AG08395 (cell line): ENCODE results near the gene CCRL2.
"Not testable (repeated sequence)": the region's sequence is repeated elsewhere in the genome, so short reads cannot be mapped to it uniquely, and the experiment has no call there.

Source experiments
- DNase-seq: peaks from one replicate; pipeline ENCODE4 v3.0.0; 2012; ENCODE audit warnings: mixed read lengths, low spot score

CCRL2 gene

GRCh38 chr3:46380471-46381221, 26.4 kb upstream of the CCRL2 start:
- no peak for DNase-seq

- no peak for DNase-seq
Measured at GRCh38 chr3:46381625-46382024, 25.4 kb upstream of the CCRL2 start.

DNA sequence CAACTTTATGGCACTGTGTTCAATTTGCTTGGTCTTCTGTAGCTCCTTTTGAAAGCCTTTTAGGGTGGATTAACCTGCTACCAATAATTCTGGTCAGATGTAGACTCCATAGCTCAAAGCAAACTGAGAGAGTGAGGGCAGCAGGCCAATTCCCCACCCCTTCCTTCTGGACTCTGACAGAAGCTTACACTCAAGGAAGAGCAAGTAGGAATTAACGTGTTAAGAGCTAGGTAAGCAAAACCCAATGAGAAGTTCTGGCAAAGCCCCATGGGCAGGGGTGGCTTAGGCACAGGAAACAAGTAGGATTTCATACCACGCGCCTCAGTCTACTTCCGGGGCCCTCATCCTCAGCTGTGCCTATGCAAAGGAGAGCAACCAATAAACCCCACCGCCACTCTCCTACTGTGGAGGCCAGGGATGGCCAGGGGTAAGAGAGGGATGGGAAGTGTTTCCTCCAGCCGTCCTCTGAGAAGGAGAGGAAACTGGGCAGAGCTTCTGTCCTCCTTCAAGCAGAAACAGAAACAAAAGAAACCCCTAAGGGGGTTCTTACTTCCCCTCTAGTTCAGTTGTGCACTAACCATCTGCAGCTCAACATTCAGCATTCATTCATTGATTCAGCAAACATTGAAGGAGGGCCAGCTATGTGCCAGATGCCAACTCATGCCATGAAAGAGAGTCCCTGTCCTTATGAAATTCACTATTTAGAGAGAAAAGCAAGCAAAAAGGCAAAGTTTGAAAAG, 23.7 kb upstream of the CCRL2 start:
- no peak for DNase-seq

DNA sequence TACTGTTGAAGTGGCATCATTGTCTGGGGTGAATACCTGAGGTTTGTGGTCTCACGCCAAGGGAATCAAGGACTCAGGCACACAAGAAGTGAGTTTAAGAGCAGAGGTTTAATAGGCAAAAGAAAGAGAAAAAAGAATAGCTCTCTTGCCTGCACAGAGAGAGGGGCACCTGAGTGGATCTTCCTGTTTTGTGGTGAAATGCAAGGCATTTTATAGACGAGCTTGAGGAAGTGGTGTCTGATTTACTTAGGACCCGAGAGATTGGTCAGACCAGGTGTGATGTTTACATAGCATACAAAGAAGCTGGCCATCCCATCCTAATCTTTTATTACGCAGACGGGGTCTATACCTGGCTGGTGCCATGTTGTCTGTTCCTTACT, 23.1 kb upstream of the CCRL2 start:
- DNase-seq, result no peak

- peak; percentile 49 for DNase-seq
Measured at GRCh38 chr3:46386205-46386604, 20.9 kb upstream of the CCRL2 start.

DNA sequence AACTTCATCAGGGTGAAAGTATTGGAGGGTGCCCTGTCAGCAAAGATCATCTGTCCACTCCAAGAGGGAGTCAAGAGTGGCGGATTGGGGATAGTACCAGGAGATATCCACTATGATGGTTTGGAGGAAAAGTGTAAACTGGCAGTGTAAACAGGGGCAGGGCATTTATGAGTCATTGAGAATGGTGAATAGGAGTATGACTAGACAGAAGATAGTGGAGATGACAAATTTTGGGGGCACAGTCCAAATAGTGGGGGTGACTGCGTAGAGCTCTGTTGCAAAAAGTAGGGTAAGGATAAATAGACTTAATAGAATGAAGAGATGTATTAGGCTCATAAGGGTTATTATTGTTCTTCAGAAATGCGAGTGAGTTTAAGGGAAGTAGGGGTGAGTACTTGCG, 18.2 kb upstream of the CCRL2 start:
- DNase-seq, result not testable (repeated sequence)

DNA sequence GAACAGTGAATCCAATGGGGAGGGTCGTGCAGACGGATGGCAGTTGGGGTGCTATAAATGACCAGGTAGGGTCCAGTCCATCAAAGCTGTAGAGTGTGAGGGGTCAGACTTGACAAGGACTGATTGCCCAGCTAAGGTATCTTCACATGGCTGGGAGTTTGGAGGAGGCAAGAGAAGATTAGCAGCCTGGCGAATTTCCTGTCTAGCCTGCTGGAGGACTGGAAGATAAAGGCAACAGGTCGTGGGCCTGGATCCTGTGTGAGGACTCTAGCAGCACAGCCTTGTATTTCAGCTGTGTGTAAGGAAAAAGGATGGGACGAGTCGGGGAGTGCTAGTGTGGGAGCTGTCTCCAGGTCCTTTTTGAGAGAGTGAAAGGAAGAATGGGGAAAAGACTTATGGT, 17.8 kb upstream of the CCRL2 start:
- DNase-seq, result no peak

- DNase-seq, result not testable (repeated sequence)
Measured at GRCh38 chr3:46391526-46391925, 15.5 kb upstream of the CCRL2 start.

DNA sequence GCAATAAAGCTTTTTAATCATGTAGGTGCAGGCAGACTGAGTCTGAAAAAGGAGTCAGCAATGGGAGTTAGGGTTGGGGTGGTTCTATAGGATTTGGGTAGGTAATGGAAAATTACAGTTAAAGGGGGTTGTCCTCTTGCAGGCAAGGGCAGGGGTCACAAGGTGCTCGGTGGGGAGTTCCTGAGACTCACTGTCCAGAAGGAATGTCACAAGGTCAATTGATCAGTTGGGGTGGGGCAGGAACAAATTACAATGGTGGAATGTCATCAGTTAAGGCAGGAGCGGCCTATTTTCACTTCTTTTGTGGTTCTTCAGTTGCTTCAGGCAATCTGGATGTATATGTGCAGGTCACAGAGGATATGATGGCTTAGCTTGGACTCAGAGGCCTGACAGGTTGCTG, 14.0 kb upstream of the CCRL2 start:
- no peak for DNase-seq

- DNase-seq, result no peak
Measured at GRCh38 chr3:46393554-46394434, 13.3 kb upstream of the CCRL2 start.

DNA sequence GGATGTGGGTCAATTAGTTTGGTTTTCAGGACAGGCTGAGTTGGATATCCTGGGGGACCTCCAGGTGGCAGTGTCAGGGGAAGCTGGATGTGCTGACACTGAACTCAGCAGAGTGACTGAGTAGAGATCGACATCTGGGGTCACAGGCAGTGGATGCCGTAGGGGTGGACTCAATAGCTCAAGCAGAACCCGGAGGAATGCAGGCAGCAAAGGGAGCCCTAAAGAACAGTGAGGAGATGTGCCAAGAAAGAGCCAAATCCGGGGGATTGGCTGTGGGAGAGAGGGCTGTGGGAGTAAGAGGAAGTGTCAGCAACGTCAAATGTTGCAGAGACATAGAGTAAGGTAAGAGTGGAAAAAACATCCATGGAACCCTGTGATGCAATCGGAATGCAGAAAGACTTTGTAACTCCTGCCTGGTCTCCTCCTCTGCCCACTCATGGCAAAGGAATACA, 11.8 kb upstream of the CCRL2 start:
- DNase-seq, result no peak

- no peak for DNase-seq
Measured at GRCh38 chr3:46395766-46396530, 11.1 kb upstream of the CCRL2 start.

DNA sequence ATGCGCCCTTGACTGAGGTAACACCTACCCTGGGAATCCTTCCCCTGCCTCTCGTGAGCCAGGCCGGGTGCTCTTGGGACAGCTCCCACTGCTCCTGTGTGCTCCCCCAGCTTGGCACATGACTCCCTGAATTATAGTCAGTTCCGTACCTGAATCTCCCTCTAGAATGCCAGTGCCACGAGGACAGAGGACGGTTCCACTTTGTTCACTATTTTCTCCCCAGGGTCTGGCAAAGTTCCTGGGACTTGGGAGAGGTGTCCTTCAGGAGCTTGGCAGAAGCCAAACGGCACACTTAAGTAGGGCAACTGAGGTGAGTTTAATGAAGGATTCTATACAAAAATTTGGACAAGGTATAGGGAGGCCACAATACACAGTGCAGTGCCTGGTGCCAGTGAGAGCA, 9.9 kb upstream of the CCRL2 start:
- no peak for DNase-seq

GRCh38 chr3:46398186-46398955, 8.7 kb upstream of the CCRL2 start:
- DNase-seq, result no peak

DNA sequence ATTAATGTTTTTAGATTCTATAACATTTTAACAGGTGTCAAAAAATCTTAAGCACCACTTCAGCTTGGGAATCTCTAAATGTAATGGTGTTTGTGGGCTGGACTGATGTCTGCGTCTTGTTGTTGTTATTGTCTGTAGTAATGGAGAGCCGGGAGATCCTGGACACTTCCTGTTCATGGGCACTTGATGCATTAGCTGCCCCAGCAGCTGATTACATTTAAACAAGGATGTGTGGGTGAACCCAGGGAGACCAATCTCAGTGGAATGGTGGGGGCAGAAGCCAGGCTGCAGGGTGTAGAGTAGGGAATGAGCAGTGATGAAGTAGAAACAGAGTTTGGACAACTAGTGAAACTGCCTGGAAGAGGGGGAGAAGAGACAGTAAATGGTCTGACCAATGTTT, 8.0 kb upstream of the CCRL2 start:
- no peak for DNase-seq

GRCh38 chr3:46399557-46399956, 7.5 kb upstream of the CCRL2 start:
- no peak for DNase-seq

GRCh38 chr3:46400000-46400734, 6.9 kb upstream of the CCRL2 start:
- DNase-seq, result peak; percentile 40

- no peak for DNase-seq
Measured at GRCh38 chr3:46400846-46401245, 6.2 kb upstream of the CCRL2 start.

DNA sequence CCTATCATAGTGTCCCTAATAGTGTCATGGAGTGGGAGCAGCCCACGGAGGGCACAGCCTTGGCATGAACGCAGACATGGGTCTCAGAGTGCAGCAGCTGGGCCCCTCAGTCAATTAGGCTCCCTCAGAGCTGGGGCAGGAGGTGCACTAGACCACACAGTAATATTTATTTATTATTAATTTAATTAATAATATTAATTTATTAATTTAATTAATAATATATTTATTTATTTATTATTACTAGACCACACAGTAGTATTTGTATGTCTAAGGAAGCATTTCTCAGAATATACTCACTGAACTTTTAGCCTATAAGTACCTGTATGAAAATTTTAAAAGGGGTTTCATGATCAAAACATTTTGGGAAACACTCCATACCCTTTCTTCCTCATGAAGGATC, 5.5 kb upstream of the CCRL2 start:
- DNase-seq, result no peak

DNA sequence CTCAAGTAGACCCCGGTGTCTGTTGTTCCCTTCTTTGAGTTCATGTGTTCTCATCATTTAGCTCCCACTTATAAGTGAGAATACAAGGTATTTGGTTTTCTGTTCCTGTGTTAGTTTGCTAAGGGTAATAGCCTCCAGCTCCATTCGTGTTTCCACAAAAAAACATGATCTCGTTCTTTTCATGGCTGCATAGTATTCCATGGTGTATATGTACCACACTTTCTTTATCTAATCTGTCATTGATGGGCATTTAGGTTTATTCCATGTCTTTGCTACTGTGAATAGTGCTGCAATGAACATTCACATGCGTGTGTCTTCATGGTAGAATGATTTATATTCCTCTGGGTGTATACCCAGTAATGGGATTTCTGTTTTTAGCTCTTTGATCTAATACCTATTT, 4.2 kb upstream of the CCRL2 start:
- DNase-seq, result not testable (repeated sequence)
